CD4-positive, alpha-beta T cell treated with Interleukin-17A for 4 hours (primary cell): ENCODE data around the gene PTPRM.

ENCODE experiments used
- DNase-seq: peaks from one replicate; pipeline ENCODE4 v3.0.0-alpha.2; 2020; ENCODE audit warnings: mixed read lengths

Gene PTPRM

DNA sequence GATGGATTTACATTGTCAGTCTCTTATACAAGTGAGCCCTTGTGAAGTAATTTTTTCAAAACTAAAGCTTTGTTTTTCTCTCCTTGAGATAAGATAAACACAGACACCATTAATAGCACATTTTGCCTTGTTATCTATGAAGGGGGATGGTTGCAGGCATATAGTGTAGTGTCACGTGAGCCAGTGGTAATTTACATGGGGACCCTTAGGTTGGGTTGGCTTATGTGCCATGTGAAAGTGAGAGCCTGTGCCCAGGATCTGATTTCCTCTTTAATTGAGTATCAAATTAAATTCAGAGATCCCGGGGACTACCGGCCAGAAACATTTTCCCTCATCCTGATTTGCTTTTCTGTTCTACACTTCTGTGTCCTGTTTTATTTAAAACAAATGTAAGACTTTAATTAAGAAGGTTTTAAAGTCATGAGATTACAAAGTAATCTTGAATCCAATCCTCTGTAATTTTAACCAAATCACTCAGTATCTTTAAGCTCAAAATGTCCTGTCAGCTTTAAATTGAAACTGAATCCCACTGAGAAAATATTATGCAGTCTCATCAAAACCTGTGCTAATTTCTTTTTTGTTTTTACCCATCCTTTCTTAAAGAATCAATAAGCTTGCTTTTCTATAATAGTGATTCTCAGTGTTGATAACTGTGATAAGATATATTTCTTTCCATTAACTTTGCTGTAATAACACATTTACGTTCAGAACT is 63.8 kb downstream of the PTPRM start:
- no peak for DNase-seq

DNA sequence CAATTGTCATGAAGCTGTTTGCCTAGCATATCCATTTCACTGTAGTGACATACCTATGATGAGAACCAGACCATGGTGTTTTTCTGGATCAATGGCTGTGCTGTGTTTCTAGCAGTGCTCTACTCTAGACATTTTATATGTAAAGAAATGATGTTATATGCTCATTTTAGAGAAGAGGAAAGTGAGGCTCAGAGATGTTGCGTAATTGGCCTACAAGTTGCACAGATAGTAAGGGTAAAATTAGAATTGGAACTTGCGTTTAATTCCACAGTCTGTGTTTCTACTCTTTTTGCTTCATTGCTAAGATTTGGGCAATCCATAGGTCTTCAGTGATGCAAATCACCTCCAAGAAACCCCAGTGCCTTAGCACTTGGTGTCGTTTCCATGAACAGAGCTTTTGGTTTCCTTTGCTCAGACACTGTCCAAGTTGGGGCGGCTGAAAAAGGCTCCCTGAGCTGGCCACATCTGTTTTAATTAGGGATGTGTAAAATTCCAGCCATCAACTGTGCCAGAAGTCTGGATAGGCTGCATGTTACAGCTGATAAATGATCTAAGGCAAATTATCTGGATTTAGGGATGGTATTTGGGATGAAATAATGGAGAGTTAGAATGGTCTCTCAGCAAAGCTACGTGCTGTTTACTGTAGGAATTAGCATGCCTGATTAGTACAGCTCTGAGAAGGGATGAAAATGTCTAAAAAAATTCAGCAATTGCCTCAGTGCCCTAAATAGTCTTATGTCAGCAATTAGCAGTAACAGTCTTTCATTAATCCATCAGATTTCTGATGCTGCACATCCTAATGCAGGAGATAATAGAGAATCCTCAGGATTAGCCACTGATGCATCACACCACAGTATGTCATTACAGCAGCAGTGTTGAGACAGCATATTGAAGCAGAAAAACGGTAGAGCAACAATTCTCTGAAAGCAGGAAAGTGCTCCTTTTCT is 65.3 kb downstream of the PTPRM start:
- no peak for DNase-seq

DNA sequence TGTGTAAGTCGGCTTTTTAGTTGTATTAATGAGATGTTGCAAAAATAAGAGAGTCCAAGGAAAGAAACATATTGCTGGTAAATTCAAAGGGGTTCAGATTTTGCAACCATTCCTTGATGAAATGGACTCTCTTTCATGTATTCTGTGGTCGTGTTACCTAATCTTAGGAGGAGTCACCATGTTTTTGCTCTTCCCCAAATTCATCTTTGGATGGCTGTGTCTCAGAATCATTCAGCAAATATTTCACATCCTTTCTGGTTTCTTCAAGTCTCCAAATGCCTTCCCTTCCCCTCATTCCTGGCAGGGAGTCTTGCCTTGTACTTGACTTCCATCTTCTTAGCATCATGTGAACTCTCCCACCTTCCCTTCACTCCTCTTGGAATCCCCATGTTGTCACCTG is 66.1 kb downstream of the PTPRM start:
- DNase-seq, result no peak

DNA sequence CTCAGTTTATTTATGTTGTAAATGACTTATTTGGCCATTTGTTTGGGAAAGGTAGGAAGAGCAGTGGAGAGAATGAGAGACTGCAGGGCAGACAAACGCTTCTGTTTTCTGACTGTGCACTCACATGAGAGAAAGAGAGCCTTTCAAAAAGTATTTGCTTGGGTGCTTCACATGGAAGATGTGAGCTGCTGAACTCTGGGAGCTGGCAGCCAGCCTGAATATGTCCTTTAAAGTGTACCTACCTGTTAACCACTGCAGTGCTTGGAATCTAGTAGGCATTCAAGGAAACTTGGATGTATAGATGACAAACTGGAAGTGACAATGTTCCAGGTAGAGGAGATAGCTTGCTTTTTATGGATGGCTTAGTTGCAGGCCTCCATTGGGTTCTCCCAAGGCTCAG is 68.8 kb downstream of the PTPRM start:
- DNase-seq, result no peak

DNA sequence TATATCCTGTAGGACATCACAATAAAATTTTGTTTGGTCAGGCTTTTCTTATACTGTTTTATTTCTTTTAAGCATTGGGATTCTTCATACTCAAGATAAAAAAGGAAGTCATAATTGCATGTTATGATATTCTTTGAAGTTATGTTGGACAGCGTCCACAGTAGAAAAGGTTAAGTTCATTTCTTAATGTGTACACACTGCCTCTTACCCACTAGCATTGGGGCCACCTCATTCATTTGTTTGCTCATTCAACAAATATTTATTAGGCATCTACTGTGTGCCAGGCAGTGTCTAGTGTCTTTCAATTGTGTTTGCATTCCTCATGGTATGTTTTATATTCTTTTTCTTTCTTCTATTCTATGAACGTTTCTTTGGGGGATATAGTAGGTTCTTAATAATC is 70.2 kb downstream of the PTPRM start:
- no peak for DNase-seq

DNA sequence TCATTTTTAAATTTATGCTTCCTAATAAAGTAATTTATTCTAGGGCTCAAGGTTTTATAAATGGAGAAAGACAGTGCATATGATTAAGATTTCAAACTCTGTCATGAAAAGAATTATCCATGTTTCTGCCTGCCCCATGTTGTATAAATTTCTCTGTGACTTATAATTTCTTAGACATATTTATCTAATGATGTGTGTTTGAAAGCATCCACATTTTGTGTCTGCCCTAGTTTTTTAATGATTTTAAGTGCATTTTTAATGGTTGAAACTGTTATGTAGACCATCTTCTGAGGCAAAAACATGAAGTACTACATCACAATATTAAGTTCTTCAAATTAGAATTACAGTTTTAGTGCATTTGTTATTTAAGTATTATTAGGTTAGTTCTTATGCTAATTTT is 71.2 kb downstream of the PTPRM start:
- DNase-seq, result no peak

DNA sequence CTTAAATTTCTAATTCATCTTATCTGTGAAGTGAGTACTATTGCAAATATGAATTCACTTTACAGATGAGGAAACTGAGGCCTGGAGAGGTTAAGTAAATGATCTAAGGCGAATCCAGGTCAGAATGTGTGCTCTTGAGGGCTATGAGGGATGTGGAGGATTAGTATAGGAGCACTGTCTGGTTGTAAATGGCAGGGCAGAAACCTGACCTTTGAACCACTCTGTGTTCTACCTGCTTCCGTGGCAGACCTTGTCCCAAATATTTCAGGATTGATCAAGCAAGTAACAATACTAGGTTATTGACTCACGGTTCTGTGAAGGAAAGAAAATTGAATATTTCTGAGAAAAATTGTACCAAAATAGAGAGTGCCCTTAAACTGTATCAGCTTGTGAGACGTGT is 74.7 kb downstream of the PTPRM start:
- DNase-seq, result no peak

DNA sequence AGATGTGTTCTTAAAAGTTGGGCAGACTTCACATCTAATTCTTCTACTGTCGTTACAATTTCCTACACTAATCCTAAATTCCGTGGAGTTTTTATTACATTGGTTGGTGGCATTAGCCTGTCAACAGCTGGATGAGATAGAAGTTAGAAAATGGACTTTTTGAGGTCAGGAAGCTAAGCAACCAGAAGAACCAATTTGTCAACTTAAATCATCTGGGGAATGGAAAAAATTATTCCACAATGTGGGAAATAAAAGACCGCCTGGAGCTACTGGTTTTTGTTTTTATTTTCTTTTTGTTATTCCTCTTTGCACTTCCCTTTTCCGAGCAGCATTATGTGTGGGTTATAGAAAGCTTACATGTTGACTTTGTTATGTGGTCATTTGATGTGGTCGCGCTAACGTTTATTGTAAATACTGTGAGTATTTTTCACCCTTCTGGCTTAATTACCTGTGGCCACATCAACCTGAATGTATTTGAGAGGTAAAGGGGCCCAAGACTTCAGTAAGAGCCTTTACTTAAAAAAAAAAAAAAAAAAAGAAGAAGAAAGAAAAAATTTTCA is 75.3 kb downstream of the PTPRM start:
- no peak for DNase-seq

DNA sequence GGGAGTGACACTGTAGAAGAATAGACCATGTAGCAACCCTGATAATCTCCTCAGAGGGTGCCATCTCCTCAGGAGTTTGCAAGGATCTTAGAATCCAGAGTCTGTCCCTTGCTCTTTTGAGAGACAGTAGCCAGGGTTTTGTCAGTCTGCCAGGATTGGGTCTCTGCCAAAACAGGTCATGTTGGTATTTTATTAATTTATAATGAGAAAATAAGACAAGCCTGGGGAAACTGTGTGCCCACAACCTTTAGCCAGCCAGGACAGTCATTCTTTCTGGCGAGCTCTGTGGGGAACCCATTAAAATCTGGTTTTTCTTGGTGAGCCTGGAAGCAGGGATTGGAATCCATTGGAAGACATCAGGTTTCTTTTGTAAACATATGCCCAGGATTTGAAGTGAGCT is 78.6 kb downstream of the PTPRM start:
- DNase-seq, result no peak

DNA sequence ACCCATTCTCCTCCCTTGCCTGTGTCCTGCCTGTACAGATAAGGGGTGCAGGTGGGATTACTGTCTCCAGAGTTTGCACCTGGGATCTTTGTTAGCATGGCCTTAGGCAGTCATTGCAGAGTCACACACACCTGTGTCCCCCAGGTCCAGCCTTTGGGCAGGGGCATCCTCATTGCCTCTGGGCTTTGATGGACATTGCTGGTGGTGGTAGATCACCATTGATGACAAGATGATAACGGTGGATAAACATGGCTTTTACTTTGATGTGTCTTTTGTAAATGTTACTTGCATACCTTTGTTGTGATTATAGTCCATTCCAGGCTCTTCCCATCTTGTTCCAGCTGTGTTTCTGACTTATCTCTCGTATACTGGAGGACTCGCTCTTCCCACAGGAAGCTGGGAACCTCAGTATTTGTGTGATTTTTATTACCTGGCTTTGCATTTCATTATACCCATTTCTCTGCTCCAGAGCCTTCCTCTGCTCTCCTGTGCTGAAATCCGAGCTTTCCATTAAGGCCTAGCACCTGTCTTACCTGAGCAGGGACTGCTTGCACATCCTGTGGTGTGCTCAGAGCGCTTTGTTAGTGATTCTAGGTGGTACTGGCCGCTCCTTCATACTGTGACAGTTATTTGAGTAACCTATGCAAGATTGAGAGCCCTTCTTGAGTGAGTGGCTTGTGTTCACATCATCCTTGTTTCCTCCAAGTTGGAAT is 79.2 kb downstream of the PTPRM start:
- DNase-seq, result no peak

DNA sequence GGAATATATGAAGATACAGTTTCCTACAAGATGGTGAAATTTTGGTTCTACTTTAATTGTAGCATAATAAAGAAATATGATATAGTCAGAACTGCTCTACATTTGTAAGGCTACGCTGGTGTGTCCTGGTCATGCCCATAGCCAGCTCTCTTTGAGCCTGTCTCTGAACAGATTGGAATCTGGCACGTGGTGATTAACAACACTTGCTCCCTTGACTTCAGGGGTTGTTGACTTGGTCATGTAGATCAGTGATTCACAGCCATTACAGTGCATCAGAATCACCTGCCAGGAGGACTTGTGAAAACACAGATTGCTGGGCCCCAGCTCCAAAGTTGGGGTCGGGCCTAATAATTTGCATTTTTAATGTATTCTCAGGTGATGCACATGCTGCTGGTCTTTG is 80.4 kb downstream of the PTPRM start:
- no peak for DNase-seq

DNA sequence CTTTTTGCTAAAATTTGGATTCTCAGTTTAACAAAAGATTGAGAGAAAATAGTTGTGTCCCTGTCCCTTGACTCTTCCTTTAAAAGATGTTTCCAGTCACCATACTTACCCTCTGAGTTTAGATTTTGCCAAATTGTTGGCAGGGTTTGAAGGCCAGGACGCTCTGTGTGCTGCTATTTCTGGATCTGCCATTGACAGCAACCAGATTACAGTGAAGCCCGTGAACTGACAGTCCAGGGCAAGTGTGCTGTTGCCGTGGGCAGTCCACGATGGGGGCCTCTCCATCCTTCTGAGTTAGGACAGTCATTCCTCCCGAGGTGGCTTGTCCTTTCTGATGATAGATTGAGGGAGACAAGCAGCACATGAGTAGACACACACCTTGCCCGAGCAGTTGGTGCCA is 89.9 kb downstream of the PTPRM start:
- DNase-seq, result no peak

DNA sequence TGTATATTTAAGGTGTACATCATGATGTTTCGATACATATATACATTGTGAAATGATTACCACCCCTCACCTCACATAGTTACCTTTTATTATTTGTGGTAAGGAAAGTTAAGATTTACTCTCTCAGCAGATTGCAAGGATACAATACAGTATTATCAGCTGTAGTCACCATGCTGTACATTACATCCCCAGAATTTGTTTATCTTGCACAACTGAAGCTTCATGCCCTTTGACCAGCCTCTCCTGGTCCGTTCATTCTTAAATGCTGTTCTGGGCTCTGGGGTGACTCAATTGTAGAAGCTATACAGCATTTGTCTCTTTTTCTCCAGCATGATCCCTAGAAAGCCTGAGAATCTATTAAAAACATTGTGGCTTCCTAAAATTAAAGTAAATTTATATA is 90.8 kb downstream of the PTPRM start:
- no peak for DNase-seq

DNA sequence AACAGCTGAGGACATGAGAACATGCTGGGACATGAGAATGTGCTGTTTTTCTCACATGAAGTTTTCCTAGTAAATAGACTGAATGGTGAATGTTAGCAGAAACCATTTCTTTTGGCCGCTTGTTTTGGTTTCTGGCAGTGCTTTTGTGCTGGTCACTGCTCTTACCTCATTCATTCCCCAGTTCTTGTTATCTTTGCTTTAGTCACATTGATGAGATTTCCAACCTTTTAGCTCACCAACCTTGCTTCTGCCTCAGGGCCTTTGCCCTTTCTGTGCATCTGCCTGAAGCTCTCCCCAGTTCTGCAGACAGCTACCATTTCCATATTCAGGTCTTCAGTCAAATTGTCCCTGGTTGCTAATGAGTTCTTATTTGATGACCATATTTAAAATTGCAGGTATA is 91.6 kb downstream of the PTPRM start:
- DNase-seq, result no peak

DNA sequence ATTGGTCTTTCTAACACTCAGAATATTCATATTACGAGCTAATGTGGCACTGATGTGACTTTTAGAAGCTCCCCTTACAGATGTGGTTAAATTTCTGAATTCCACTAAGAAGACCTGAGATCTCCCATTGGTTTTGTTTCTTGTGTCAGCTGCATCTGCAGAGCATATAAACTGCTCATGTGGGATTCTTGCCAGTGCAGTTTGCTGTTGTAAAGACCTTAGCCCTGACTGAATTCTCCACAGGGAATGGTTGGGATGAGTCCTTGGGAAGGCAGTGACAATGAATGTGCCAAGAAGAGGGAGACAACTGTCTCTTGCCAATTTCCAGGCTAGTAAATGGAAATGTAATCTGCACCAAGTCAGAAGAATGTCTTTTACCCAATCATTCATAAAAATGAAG is 94.1 kb downstream of the PTPRM start:
- DNase-seq, result no peak

DNA sequence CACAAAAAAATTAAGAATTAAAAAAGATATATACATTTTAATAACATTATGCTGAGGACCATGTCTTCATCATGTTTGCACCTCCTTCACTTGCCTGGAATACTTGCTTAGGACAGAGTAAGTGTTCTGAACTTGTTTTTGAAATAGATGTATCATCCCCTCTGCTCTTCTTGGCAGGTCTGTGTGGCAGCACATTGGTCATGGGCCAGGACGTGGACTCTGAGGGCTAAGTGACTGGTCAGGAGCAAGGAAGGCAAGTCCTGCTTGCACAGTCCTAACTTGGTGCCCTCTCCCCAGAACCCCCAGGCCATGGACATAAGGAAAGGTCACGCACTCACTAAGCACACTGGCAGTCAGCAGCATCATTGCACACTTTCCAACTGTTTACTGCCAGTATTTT is 95.8 kb downstream of the PTPRM start:
- DNase-seq, result no peak

DNA sequence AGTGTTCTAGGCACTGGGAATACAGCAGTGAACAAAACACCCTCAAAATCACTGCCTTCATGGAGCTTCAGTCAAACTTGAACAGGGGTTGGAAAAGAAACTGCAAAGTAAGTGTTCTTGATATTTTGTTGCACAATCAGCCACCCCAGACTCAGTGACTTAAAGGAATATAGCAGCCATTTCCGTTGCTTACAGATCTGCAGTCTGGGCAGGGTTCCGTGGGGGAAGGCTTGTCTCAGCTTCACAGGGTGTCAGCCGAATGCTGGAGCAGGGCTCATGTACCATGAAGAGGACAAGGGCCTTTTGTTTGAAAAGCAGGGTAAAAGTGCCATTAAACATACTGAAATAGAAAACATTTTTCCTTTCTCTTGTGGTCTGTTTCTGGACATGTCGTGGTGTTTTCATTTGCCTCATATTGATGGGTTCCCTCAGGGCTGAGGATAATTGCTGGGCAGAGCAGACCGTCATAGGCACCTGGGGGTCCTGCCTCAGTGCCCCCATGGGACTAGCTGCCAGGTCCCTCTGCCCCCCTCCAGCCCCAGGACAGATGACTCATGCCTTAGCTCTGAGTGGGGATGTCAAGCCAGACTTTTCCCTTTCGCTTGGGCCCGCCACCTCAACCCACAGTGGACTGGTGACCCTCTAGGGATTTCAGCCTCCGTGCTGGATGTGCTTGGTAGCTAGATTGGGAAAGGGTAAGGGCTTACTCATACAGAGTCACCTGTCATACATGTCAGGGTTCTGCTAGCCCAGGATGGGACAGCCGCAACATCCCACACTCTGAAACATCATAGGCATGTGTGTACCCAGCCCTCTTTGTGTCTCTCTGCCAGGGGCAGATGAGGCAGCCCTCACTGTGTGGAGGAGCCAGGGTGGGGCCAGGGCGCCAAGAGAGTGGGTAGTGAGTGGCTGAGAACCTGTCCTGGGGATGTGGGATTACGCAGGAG is 96.5 kb downstream of the PTPRM start:
- DNase-seq, result no peak

DNA sequence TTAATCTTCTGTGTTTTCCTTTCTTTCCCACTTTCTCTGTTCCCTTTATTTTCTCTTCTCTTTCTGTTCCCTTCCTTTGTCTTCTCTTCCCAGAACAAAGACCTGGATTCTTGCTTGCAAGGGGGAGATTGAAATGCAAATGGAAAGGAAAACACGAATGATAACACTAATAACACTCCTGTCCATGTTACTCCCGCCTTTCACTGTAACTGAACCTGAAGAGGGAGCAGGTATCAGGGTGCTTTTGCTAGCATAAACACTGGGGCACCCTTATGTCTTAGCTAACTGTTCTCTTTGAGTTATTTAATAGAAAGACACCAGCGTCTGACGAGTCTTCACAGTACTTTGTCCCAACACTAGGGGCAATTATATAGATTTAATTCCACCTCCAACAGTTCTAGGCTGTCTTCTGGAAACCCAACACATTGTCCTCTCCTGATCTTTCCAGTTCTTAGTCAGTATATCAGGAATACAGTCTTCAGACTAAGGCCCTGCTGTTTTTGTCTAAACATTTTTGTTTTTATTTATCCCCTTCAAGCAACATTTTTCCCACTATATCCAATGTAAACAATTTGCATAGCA is 99.2 kb downstream of the PTPRM start:
- no peak for DNase-seq

DNA sequence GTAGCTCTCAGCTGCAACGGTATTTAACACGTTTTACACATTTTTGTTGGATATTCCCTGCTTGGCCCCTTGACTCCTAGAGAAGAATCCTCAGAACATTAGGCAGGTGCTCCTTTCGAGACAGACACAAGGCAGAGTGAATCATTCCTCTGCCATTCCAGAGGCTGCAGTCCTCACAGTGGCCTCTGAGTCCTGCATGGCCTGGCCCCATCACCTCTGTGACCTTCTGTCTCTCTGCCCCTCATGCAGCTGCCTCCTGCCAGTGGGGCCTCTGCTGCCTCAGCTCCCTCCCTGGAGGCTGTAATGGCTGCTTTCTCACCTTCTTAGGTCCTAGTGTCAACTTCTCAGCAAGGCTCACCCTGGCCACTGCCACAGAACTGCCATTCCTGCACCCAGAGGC is 101.3 kb downstream of the PTPRM start:
- DNase-seq, result no peak

DNA sequence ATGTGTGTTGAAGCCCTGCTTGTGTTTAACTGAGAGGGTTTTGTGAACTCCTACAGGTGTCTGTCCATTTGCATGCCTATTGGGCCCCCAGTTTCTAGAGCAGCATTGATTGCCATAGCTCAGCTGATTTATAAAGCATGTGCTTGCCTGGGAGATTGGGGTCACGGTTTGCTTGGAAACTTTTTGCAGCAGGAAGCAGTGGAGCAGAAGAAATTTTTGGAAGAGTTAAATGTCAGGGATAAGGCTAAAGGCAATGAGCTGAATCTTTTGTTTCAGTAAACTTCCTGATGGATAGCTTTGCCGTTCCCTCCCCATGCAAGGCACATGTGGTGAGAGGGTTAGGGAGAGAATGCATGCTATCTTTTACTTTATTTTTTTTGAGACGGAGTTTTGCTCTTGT is 102.2 kb downstream of the PTPRM start:
- no peak for DNase-seq

DNA sequence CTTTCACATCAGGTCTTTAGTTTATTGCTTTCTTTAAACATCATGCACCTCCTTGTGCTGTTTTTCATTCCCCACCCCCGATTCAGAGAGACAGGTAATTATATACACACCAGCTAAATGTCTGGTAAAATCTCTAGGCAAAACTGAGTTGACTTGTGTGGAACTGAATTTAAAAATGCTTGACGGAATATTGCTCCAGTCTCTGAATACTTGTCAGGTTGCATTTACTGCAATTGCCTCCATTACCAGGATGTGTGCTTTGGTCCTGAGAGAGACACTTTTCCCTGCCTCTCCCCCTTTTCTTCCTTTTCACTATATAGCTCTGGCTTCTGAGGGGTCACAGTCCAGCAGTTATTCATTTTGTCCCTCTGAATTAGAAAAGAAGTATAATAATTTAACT is 104.0 kb downstream of the PTPRM start:
- DNase-seq, result no peak
